ENCODE results near the gene BORCS5.

GRCh38 chr12:12379831-12380730 lies 23.2 kb downstream of the BORCS5 start:
- TF ChIP-seq CTCF (IDR thresholded peaks at IDR 0.05; ENCODE audit: low read depth, low read length, poor library complexity, severe bottlenecking) (no peak), EZH2phosphoT487 (IDR thresholded peaks at IDR 0.05; ENCODE audit: borderline replicate concordance, low read length) (no peak)
